HepG2 (cell line): ENCODE results near the gene TRIM31. TPM values are rescaled to one million over a fixed set of nuclear protein-coding genes. Genes with fewer than 3 reads are reported as not detected.

Experiments used
- HHEX ChIP-seq: IDR thresholded peaks from 2 replicates; pipeline ENCODE4 v1.6.1; 2016; ENCODE audit warnings: control low read depth
- HIVEP1 ChIP-seq: sonication (generic); formaldehyde crosslinking; IDR thresholded peaks from 2 replicates; pipeline ENCODE4 v1.4.0; 2020; ENCODE audit warnings: mild to moderate bottlenecking, missing genetic modification reagents
- KLF9 ChIP-seq: IDR thresholded peaks from 2 replicates; pipeline ENCODE4 v1.6.1; 2016; ENCODE audit warnings: low read depth
- MEIS1 ChIP-seq: sonication (generic); formaldehyde crosslinking; IDR thresholded peaks from 2 replicates; pipeline ENCODE4 v1.9.0; 2021; ENCODE audit warnings: mild to moderate bottlenecking, missing genetic modification reagents, moderate library complexity, borderline replicate concordance
- NR3C1 ChIP-seq: sonication (generic); formaldehyde crosslinking; IDR thresholded peaks from 2 replicates; pipeline ENCODE4 v1.4.0; 2020; ENCODE audit warnings: missing genetic modification reagents
- SCMH1 ChIP-seq: sonication (generic); formaldehyde crosslinking; IDR thresholded peaks from 2 replicates; pipeline ENCODE4 v1.9.0; 2021; ENCODE audit warnings: missing genetic modification reagents, mild to moderate bottlenecking, borderline replicate concordance
- SKI ChIP-seq: fragments of 450-650 bp; IDR thresholded peaks from one replicate; pipeline ENCODE4 v1.6.1; 2018; ENCODE audit warnings: mild to moderate bottlenecking; ENCODE audit not compliant: partially characterized antibody
- SUZ12 ChIP-seq: fragments of 150-350 bp; IDR thresholded peaks from 2 replicates; pipeline ENCODE4 v1.6.1; 2014; ENCODE audit warnings: low read depth, low read length
- ZNF124 ChIP-seq: sonication (generic); formaldehyde crosslinking; IDR thresholded peaks from 2 replicates; pipeline ENCODE4 v1.4.0; 2020; ENCODE audit warnings: missing genetic modification reagents
- ZNF331 ChIP-seq: sonication (generic); formaldehyde crosslinking; IDR thresholded peaks from 2 replicates; pipeline ENCODE4 v1.4.0; 2020; ENCODE audit warnings: missing genetic modification reagents
- ZNF350 ChIP-seq: sonication (generic); formaldehyde crosslinking; IDR thresholded peaks from 2 replicates; pipeline ENCODE4 v1.4.0; 2020; ENCODE audit warnings: mild to moderate bottlenecking, low read depth, missing genetic modification reagents, borderline replicate concordance
- ZNF615 ChIP-seq: sonication (generic); formaldehyde crosslinking; IDR thresholded peaks from 2 replicates; pipeline ENCODE4 v1.5.0; 2020; ENCODE audit warnings: mild to moderate bottlenecking, missing genetic modification reagents, borderline replicate concordance
- ZNF703 ChIP-seq: sonication (generic); formaldehyde crosslinking; IDR thresholded peaks from 2 replicates; pipeline ENCODE4 v1.5.1; 2020; ENCODE audit warnings: missing genetic modification reagents, mild to moderate bottlenecking, moderate library complexity, borderline replicate concordance
- polyA plus RNA-seq, 8 experiments: library from polyadenylated mRNA; depleted of rRNA in 3 of 8; stranded (reverse) in 7 of 8; unstranded in 1 of 8; fragments of >200 nt; fragmentation: Illumina TruSeq in 4 of 8; extraction: Trizol in 4 of 8; gene quantifications; 2 replicates each; pipeline versions ENCODE4 v1.2.1 to v1.2.3, GENCODE V29; 2011 to 2016; ENCODE audit warnings: low read depth in 4 of 8, missing spikeins in 1 of 8, mixed read lengths in 1 of 8; ENCODE audit not compliant: insufficient read depth in 1 of 8
- total RNA-seq, 5 experiments: library from RNA; depleted of rRNA; stranded (reverse); fragments of >200 nt; fragmentation: Illumina TruSeq; extraction: Trizol; gene quantifications; 2 replicates each; pipeline ENCODE4 v1.2.3, GENCODE V29; 2016; ENCODE audit warnings: low read depth in 1 of 5
- TF ChIP-seq, protein P1 (sequence below), 2 experiments: sonication (generic) in 1 of 2; formaldehyde crosslinking in 1 of 2; IDR thresholded peaks; 2 replicates each; pipeline versions ENCODE4 v1.6.1 to v1.9.0; 2014 to 2022; ENCODE audit warnings: antibody characterized with exemption in 1 of 2, borderline replicate concordance in 1 of 2, inconsistent platforms in 1 of 2, low read depth in 1 of 2, missing genetic modification reagents in 1 of 2
- TF ChIP-seq, protein P2 (sequence below): sonication (generic); formaldehyde crosslinking; IDR thresholded peaks from 2 replicates; pipeline ENCODE4 v1.5.1; 2020; ENCODE audit warnings: mild to moderate bottlenecking, missing genetic modification reagents, borderline replicate concordance
- TF ChIP-seq, protein P3 (sequence below): sonication (generic); formaldehyde crosslinking; IDR thresholded peaks from 2 replicates; pipeline ENCODE4 v1.5.1; 2020; ENCODE audit warnings: missing genetic modification reagents, mild to moderate bottlenecking, borderline replicate concordance

The TRIM31 gene
- total and polyA plus RNA-seq, 2 of the 13 experiments (the other 11 are each of a cell fraction or from before 2014, with no cell fraction given): 0.13 to 0.51 TPM

DNA sequence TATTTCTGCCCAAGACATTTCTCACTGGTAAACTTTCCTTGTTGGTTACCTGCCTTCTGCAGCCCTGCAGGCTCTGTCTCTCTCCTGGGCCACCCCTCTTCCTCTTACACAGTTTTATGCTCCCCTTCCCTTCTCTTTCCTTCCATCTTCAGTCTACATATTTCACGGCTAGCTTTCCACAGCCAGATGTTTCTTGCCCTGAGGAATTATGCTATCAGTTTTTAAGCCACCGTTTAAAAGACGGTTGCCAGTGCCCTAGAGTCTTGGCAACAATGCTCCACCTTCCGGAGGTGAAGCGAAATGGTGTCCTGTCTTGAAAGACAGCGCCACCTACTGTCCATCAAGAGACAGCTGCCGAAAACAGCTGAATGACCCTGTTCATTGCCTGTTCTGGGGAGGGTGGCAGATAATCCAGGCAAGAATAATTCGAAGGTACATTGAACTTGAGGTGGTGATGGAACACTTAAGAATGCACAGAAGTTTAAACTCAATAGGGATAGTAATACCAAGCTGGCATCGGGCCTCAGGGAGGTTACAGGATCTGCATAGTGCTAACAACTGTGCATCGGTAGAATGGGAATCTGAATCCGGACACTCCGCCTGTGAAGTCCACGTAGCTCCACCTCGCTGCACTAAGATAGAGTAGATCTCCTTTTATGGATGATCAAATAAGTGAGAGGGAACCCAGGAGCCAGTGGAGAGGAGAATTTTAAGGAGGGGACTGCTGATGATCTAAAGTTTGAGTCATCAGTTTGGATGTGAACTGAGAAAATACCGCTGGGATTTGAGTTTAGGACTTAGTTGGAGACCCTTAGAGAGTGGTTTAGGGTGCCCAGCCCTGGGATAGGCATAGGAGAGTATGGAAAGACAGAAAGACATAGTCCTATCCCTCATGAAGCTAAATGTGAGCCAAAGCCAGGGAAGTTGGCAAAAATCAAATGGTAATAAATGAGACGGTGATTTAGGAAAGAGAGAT lies 18.3 kb upstream of the TRIM31 start (continued):
- TF ChIP-seq, protein P1, sequence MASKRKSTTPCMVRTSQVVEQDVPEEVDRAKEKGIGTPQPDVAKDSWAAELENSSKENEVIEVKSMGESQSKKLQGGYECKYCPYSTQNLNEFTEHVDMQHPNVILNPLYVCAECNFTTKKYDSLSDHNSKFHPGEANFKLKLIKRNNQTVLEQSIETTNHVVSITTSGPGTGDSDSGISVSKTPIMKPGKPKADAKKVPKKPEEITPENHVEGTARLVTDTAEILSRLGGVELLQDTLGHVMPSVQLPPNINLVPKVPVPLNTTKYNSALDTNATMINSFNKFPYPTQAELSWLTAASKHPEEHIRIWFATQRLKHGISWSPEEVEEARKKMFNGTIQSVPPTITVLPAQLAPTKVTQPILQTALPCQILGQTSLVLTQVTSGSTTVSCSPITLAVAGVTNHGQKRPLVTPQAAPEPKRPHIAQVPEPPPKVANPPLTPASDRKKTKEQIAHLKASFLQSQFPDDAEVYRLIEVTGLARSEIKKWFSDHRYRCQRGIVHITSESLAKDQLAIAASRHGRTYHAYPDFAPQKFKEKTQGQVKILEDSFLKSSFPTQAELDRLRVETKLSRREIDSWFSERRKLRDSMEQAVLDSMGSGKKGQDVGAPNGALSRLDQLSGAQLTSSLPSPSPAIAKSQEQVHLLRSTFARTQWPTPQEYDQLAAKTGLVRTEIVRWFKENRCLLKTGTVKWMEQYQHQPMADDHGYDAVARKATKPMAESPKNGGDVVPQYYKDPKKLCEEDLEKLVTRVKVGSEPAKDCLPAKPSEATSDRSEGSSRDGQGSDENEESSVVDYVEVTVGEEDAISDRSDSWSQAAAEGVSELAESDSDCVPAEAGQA (IDR thresholded peaks at IDR 0.05; ENCODE audit: low read depth): no peak
- TF ChIP-seq, protein P1 (CRISPR knock-in tag; IDR thresholded peaks at IDR 0.05; ENCODE audit: borderline replicate concordance): no peak
- TF ChIP-seq, protein P2, sequence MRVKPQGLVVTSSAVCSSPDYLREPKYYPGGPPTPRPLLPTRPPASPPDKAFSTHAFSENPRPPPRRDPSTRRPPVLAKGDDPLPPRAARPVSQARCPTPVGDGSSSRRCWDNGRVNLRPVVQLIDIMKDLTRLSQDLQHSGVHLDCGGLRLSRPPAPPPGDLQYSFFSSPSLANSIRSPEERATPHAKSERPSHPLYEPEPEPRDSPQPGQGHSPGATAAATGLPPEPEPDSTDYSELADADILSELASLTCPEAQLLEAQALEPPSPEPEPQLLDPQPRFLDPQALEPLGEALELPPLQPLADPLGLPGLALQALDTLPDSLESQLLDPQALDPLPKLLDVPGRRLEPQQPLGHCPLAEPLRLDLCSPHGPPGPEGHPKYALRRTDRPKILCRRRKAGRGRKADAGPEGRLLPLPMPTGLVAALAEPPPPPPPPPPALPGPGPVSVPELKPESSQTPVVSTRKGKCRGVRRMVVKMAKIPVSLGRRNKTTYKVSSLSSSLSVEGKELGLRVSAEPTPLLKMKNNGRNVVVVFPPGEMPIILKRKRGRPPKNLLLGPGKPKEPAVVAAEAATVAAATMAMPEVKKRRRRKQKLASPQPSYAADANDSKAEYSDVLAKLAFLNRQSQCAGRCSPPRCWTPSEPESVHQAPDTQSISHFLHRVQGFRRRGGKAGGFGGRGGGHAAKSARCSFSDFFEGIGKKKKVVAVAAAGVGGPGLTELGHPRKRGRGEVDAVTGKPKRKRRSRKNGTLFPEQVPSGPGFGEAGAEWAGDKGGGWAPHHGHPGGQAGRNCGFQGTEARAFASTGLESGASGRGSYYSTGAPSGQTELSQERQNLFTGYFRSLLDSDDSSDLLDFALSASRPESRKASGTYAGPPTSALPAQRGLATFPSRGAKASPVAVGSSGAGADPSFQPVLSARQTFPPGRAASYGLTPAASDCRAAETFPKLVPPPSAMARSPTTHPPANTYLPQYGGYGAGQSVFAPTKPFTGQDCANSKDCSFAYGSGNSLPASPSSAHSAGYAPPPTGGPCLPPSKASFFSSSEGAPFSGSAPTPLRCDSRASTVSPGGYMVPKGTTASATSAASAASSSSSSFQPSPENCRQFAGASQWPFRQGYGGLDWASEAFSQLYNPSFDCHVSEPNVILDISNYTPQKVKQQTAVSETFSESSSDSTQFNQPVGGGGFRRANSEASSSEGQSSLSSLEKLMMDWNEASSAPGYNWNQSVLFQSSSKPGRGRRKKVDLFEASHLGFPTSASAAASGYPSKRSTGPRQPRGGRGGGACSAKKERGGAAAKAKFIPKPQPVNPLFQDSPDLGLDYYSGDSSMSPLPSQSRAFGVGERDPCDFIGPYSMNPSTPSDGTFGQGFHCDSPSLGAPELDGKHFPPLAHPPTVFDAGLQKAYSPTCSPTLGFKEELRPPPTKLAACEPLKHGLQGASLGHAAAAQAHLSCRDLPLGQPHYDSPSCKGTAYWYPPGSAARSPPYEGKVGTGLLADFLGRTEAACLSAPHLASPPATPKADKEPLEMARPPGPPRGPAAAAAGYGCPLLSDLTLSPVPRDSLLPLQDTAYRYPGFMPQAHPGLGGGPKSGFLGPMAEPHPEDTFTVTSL (CRISPR knock-in tag): no peak
- TF ChIP-seq HHEX (no peak), NR3C1 (CRISPR knock-in tag) (no peak), SKI (no peak), SCMH1 (CRISPR knock-in tag) (no peak), MEIS1 (CRISPR knock-in tag) (no peak), HIVEP1 (CRISPR knock-in tag) (no peak; the same call in 1 of the 2 replicates), ZNF615 (CRISPR knock-in tag) (no peak), ZNF703 (no peak), ZNF124 (CRISPR knock-in tag) (0 out of 2 replicates have a peak, but pooled peaks have one; percentile 83), SUZ12 (no peak; the same call in 1 of the 2 replicates), ZNF331 (CRISPR knock-in tag) (peak; percentile 78), ZNF350 (peak; percentile 63; the same call in 1 of the 2 replicates), KLF9 (CRISPR knock-in tag) (peak; percentile 47; the same call in 1 of the 2 replicates)
- TF ChIP-seq, protein P3, sequence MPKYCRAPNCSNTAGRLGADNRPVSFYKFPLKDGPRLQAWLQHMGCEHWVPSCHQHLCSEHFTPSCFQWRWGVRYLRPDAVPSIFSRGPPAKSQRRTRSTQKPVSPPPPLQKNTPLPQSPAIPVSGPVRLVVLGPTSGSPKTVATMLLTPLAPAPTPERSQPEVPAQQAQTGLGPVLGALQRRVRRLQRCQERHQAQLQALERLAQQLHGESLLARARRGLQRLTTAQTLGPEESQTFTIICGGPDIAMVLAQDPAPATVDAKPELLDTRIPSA: no peak
